ENCODE results near the gene LYG2. TPM values are rescaled to one million over a fixed set of nuclear protein-coding genes. Genes with fewer than 3 reads are reported as not detected.
"Not testable (repeated sequence)": the region's sequence is repeated elsewhere in the genome, so short reads cannot be mapped to it uniquely, and the experiment has no call there.

LYG2 gene
- total RNA-seq, 1 experiment from 2014 or later, result not detected

GRCh38 chr2:99200076-99200800, 55.2 kb downstream of the LYG2 start:
- Histone ChIP-seq H3K79me2 (ENCODE audit: low read depth) (no peaks in the 10 kb centered on the region), H3K27ac (no peak overlapping the region), H3K9me2 (ENCODE audit: insufficient read depth) (no peaks in the 10 kb centered on the region), H3K27me3 (ENCODE audit: insufficient read depth, low read depth) (no peaks in the 10 kb centered on the region), H3K4me2 (no peak overlapping the region), H3K36me3 (ENCODE audit: low read depth) (peaks cover 6% of the 10 kb centered on the region), H4K20me1 (ENCODE audit: insufficient read depth) (no peaks in the 10 kb centered on the region; the same call in 1 of the 2 replicates), H3K9me3 (ENCODE audit: insufficient read depth, low read depth) (peaks cover 4% of the 10 kb centered on the region), H3F3A (ENCODE audit: insufficient read depth, low read depth) (peaks cover 10% of the 10 kb centered on the region; the same call in 1 of the 2 replicates), H2AFZ (no peak overlapping the region), H3K4me3 (no peak overlapping the region), H3K4me1 (replicated peaks; ENCODE audit: insufficient read depth) (peaks cover 13% of the 10 kb centered on the region)
- intact Hi-C loops (cut with micrococcal nuclease; ENCODE audit: unreplicated experiment), result no loop called here
- CTCF ChIA-PET, result no interaction called here
- POLR2A ChIA-PET (ENCODE audit: unreplicated experiment), result no interaction called here
- no TSS peak for BruUV-seq (replicated peaks)
- no peak for TF ChIP-seq CTCF (conservative IDR thresholded peaks at IDR 0.05)
- TF ChIP-seq EZH2 (IDR thresholded peaks at IDR 0.05; ENCODE audit: low read depth), result no peak
- no peak for DNase-seq

DNA sequence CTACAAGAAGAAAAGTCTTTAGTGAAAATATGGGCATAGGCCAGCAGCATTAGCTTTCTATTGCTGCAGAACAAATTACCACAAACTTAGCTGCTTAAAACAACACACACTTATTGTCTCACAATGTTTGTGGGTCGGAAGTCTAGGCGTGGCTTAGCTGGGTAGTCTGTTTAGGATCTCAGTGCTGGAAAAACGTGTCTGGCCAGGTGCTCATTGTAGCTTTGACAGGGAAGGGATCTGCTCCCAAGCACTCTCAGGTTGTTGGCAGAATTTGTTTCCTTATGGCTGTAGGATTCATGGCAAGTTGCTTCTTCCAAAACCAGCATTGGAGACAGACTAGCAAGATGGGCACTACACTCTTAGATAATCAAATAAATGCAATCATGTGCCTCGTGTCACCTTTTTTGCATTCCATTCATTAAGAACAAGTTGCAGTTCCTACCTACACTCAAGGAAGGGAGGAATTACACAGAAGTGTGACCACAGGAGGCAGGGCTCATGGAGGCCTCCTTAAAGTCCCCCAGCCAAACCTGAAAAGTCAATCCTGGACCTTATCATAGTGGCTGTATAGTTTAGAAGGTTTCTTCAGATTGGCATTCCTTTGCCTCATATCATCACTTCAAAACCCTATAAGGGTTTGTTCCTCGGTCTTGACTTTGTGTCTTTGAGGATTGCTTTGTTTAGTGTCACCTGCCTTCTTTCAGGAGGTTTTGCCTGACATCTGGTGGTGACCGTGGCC, 57.2 kb downstream of the LYG2 start:
- Histone ChIP-seq H3K36me3 (ENCODE audit: low read depth) (peaks cover 20% of the 10 kb centered on the region), H3K27me3 (ENCODE audit: insufficient read depth, low read depth) (no peaks in the 10 kb centered on the region), H4K20me1 (ENCODE audit: insufficient read depth) (peaks cover 9% of the 10 kb centered on the region), H3K4me1 (replicated peaks; ENCODE audit: insufficient read depth) (peaks cover 13% of the 10 kb centered on the region), H3K79me2 (ENCODE audit: low read depth) (no peaks in the 10 kb centered on the region), H3K4me3 (no peak overlapping the region), H3K27ac (0 out of 2 replicates have a peak overlapping the region, but pooled peaks have one; percentile 10), H3F3A (ENCODE audit: insufficient read depth, low read depth) (peaks cover 10% of the 10 kb centered on the region; the same call in 1 of the 2 replicates), H3K4me2 (peak overlapping the region; percentile 24; the same call in 1 of the 2 replicates), H2AFZ (no peak overlapping the region), H3K9me3 (ENCODE audit: insufficient read depth, low read depth) (no peaks in the 10 kb centered on the region), H3K9me2 (ENCODE audit: insufficient read depth) (no peaks in the 10 kb centered on the region)
- POLR2A ChIA-PET (ENCODE audit: unreplicated experiment), result no interaction called here
- CTCF ChIA-PET, result no interaction called here
- BruUV-seq (replicated peaks), result no TSS peak
- TF ChIP-seq EZH2 (IDR thresholded peaks at IDR 0.05; ENCODE audit: low read depth) (no peak), CTCF (conservative IDR thresholded peaks at IDR 0.05) (no peak)
- intact Hi-C loops (cut with micrococcal nuclease; ENCODE audit: unreplicated experiment), result no loop called here
- DNase-seq, result peak; percentile 23 to 52

DNA sequence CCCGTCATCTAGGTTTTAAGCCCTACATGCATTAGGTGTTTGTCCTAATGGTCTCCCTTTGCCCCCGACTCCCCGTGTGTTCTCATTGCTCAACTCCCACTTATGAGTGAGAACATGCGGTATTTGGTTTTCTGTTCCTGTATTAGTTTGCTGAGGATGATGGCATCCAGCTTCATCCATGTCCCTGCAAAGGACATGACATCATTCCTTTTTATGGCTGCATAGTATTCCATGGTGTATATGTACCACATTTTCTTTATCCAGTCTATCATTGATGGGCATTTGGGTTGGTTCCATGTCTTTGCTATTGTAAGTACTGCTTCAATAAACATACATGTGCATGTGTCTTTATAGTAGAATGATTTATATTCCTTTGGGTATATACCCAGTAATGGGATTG, 63.1 kb downstream of the LYG2 start:
- H3K9me2 ChIP-seq (ENCODE audit: insufficient read depth); H3K4me2 ChIP-seq; H3K27me3 ChIP-seq (ENCODE audit: insufficient read depth, low read depth); DNase-seq; H3K4me3 ChIP-seq; POLR2A ChIA-PET (ENCODE audit: unreplicated experiment); intact Hi-C loops (cut with micrococcal nuclease; ENCODE audit: unreplicated experiment); H3F3A ChIP-seq (ENCODE audit: insufficient read depth, low read depth); H2AFZ ChIP-seq; BruUV-seq (replicated peaks); H3K4me1 ChIP-seq (replicated peaks; ENCODE audit: insufficient read depth); H3K9me3 ChIP-seq (ENCODE audit: insufficient read depth, low read depth); CTCF ChIA-PET; H3K27ac ChIP-seq: not testable (repeated sequence)
- Histone ChIP-seq H4K20me1 (ENCODE audit: insufficient read depth) (peaks cover 23% of the 10 kb centered on the region), H3K79me2 (ENCODE audit: low read depth) (0 out of 2 replicates have a peak, but pooled peaks cover 11% of the 10 kb centered on the region), H3K36me3 (ENCODE audit: low read depth) (peaks cover 51% of the 10 kb centered on the region)

Other genes starting within 250 kb of the LYG2 start
- 16.9 and 18.0 TPM in 2 replicates for gene C2orf15, start 114.0 kb downstream of the LYG2 start, total RNA-seq (2021)
- gene TSGA10, start 100.7 kb downstream of the LYG2 start, total RNA-seq (2021), result 13.5 and 14.9 TPM in 2 replicates
- 10.3 and 11.6 TPM in 2 replicates for gene LIPT1, start 100.7 kb downstream of the LYG2 start, total RNA-seq (2021)
- 35.0 and 37.6 TPM in 2 replicates for gene MITD1, start 74.6 kb downstream of the LYG2 start, total RNA-seq (2021)
- gene MRPL30, start 74.5 kb downstream of the LYG2 start, total RNA-seq (2021), result 50.1 and 52.6 TPM in 2 replicates
- gene LYG1, start 45.5 kb upstream of the LYG2 start, total RNA-seq (2021), result 0.78 and 1.5 TPM in 2 replicates
- gene TXNDC9, start 80.7 kb upstream of the LYG2 start, total RNA-seq (2021), result 35.8 and 38.6 TPM in 2 replicates
- gene EIF5B, start 81.7 kb upstream of the LYG2 start, total RNA-seq (2021), result 53.4 and 56.7 TPM in 2 replicates
- gene REV1, start 234.4 kb upstream of the LYG2 start, total RNA-seq (2021), result 47.8 and 50.5 TPM in 2 replicates